ENCODE results near the gene CAVIN3.

DNA sequence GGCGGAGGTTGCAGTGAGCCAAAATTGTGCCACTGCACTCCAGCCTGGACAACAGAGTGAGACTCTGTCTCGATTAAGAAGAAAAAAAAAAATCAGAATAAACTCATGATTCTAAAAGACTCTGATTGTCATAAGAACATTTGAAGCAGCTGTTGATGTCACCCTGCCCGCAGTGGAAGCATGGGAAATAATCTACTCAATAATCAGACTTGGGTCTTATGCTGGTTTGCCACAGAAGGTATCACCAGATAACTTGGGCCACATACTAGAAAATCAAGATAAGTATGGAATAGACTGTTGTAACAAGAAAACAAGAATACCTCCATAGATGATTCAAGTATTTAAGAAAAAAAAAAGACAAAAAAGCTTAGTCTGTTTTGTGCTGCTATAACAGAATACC lies 8.2 kb downstream of the CAVIN3 start:
- TF ChIP-seq, protein P1, sequence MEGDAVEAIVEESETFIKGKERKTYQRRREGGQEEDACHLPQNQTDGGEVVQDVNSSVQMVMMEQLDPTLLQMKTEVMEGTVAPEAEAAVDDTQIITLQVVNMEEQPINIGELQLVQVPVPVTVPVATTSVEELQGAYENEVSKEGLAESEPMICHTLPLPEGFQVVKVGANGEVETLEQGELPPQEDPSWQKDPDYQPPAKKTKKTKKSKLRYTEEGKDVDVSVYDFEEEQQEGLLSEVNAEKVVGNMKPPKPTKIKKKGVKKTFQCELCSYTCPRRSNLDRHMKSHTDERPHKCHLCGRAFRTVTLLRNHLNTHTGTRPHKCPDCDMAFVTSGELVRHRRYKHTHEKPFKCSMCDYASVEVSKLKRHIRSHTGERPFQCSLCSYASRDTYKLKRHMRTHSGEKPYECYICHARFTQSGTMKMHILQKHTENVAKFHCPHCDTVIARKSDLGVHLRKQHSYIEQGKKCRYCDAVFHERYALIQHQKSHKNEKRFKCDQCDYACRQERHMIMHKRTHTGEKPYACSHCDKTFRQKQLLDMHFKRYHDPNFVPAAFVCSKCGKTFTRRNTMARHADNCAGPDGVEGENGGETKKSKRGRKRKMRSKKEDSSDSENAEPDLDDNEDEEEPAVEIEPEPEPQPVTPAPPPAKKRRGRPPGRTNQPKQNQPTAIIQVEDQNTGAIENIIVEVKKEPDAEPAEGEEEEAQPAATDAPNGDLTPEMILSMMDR (IDR thresholded peaks at IDR 0.05; ENCODE audit: low read depth, low read length, poor library complexity, severe bottlenecking) = no peak
- no peak for TF ChIP-seq EZH2phosphoT487 (IDR thresholded peaks at IDR 0.05; ENCODE audit: borderline replicate concordance, low read length)
